SK-N-SH treated with all-trans-retinoic acid at 6 μM for 48 hours (cell line): ENCODE results near the gene UGT2B7.

ENCODE experiments used
- BACH2 ChIP-seq: fragments of 250-450 bp; sonication (Bioruptor Pico); IDR thresholded peaks from 2 replicates; pipeline ENCODE4 v1.9.0; 2021; ENCODE audit warnings: mild to moderate bottlenecking, borderline replicate concordance
- CREB5 ChIP-seq: fragments of 250-450 bp; sonication (Bioruptor Pico); IDR thresholded peaks from 2 replicates; pipeline ENCODE4 v1.5.1; 2020; ENCODE audit warnings: low read depth, mild to moderate bottlenecking, moderate library complexity
- ISL1 ChIP-seq: fragments of 250-450 bp; sonication (Bioruptor Pico); IDR thresholded peaks from 2 replicates; pipeline ENCODE4 v2.1.2; 2022; ENCODE audit warnings: mild to moderate bottlenecking, moderate library complexity
- POU6F1 ChIP-seq: fragments of 250-450 bp; sonication (Bioruptor Pico); IDR thresholded peaks from 2 replicates; pipeline ENCODE4 v1.8.0; 2021; ENCODE audit warnings: low read depth, mild to moderate bottlenecking, moderate library complexity, borderline replicate concordance
- RARB ChIP-seq: fragments of 250-450 bp; sonication (Bioruptor Pico); IDR thresholded peaks from 2 replicates; pipeline ENCODE4 v1.8.0; 2021; ENCODE audit warnings: mild to moderate bottlenecking, moderate library complexity
- TCF4 ChIP-seq: fragments of 250-450 bp; sonication (Bioruptor Pico); IDR thresholded peaks from 2 replicates; pipeline ENCODE4 v1.8.0; 2021; ENCODE audit warnings: mild to moderate bottlenecking, moderate library complexity, borderline replicate concordance
- ZFP3 ChIP-seq: fragments of 250-450 bp; sonication (Bioruptor Pico); IDR thresholded peaks from 2 replicates; pipeline ENCODE4 v1.5.0; 2020; ENCODE audit warnings: mild to moderate bottlenecking, moderate library complexity
- TF ChIP-seq, protein P1 (sequence below): fragments of 250-450 bp; sonication (Bioruptor Pico); IDR thresholded peaks from 2 replicates; pipeline ENCODE4 v1.8.0; 2020; ENCODE audit warnings: mild to moderate bottlenecking, moderate library complexity, borderline replicate concordance

DNA sequence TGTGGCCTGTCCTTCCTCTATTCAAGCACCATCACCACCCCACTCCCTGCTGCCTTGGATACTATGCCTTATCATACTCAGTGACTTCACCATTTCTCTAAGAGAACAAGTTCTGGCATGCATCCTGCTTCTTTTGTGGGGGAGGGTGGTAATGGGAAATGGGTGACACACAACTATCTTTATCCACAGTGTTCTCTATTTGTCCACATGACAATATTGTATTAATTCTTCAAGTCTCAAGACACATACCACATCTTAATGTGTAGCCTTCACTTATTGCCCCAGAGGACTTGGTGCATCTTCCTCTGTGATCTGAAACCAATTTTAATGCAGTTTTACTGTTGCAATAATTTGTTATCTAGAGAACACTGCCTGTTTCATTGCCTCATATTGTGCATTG is 29.3 kb upstream of the UGT2B7 start:
- TF ChIP-seq TCF4 (CRISPR knock-in tag) (no peak), ZFP3 (CRISPR knock-in tag) (no peak), RARB (CRISPR knock-in tag) (no peak), ISL1 (no peak), CREB5 (CRISPR knock-in tag) (no peak), BACH2 (CRISPR knock-in tag) (no peak), POU6F1 (CRISPR knock-in tag) (no peak)
- TF ChIP-seq, protein P1, sequence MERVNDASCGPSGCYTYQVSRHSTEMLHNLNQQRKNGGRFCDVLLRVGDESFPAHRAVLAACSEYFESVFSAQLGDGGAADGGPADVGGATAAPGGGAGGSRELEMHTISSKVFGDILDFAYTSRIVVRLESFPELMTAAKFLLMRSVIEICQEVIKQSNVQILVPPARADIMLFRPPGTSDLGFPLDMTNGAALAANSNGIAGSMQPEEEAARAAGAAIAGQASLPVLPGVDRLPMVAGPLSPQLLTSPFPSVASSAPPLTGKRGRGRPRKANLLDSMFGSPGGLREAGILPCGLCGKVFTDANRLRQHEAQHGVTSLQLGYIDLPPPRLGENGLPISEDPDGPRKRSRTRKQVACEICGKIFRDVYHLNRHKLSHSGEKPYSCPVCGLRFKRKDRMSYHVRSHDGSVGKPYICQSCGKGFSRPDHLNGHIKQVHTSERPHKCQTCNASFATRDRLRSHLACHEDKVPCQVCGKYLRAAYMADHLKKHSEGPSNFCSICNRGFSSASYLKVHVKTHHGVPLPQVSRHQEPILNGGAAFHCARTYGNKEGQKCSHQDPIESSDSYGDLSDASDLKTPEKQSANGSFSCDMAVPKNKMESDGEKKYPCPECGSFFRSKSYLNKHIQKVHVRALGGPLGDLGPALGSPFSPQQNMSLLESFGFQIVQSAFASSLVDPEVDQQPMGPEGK (CRISPR knock-in tag) = no peak
